A549 (cell line): ENCODE results near the gene AHR.

Source experiments
- CTCF ChIP-seq: fragments of >200 bp; sonication (Bioruptor Twin); formaldehyde crosslinking; IDR thresholded peaks from 3 replicates; pipeline ENCODE4 v1.5.1; 2016
- SMC3 ChIP-seq: fragments of >200 bp; sonication (Bioruptor Twin); formaldehyde crosslinking; IDR thresholded peaks from 3 replicates; pipeline ENCODE4 v1.6.1; 2018; ENCODE audit warnings: inconsistent platforms
- USF2 ChIP-seq: fragments of 450-650 bp; IDR thresholded peaks from 2 replicates; pipeline ENCODE4 v1.6.1; 2014; ENCODE audit warnings: antibody characterized with exemption

GRCh38 chr7:17331891-17332501 lies 33.5 kb downstream of the AHR start:
- TF ChIP-seq CTCF (no peak), SMC3 (no peak), USF2 (no peak)
